Measurements from ENCODE around the gene C1QTNF6. TPM values are rescaled to one million over a fixed set of nuclear protein-coding genes. Genes with fewer than 3 reads are reported as not detected.

Gene C1QTNF6
- total RNA-seq, 1 experiment from 2014 or later = 15.2 TPM

GRCh38 chr22:37223965-37224551 is 36.0 kb upstream of the C1QTNF6 start:
- no peak for TF ChIP-seq CBX3 (IDR thresholded peaks at IDR 0.05; ENCODE audit: low read depth)
- TF ChIP-seq CEBPB (IDR thresholded peaks at IDR 0.05; ENCODE audit: low read depth) = no peak
- TF ChIP-seq SRF (IDR thresholded peaks at IDR 0.05; ENCODE audit: low read depth) = no peak
- TF ChIP-seq JUND (IDR thresholded peaks at IDR 0.05) = no peak
- TF ChIP-seq POLR2A (IDR thresholded peaks at IDR 0.05; ENCODE audit: borderline replicate concordance, extremely low read depth, insufficient read depth, insufficient read length) = no peak
- TF ChIP-seq CTCF (IDR thresholded peaks at IDR 0.05 in 2 of 3, conservative IDR thresholded peaks at IDR 0.05 in 1 of 3; ENCODE audit: borderline replicate concordance in 1 of 3, insufficient read depth in 1 of 3, low read depth in 2 of 3, low read length in 2 of 3) = no peak
- TF ChIP-seq EGR1 (IDR thresholded peaks at IDR 0.05; ENCODE audit: low read depth) = no peak
- no peak for TF ChIP-seq SIN3A (IDR thresholded peaks at IDR 0.05; ENCODE audit: low read depth)
- TF ChIP-seq EZH2 (IDR thresholded peaks at IDR 0.05) = no peak
- TF ChIP-seq, protein P1, sequence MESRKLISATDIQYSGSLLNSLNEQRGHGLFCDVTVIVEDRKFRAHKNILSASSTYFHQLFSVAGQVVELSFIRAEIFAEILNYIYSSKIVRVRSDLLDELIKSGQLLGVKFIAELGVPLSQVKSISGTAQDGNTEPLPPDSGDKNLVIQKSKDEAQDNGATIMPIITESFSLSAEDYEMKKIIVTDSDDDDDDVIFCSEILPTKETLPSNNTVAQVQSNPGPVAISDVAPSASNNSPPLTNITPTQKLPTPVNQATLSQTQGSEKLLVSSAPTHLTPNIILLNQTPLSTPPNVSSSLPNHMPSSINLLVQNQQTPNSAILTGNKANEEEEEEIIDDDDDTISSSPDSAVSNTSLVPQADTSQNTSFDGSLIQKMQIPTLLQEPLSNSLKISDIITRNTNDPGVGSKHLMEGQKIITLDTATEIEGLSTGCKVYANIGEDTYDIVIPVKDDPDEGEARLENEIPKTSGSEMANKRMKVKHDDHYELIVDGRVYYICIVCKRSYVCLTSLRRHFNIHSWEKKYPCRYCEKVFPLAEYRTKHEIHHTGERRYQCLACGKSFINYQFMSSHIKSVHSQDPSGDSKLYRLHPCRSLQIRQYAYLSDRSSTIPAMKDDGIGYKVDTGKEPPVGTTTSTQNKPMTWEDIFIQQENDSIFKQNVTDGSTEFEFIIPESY (IDR thresholded peaks at IDR 0.05; ENCODE audit: extremely low read depth, insufficient replicate concordance, low read length) = no peak
- Histone ChIP-seq H3K4me3 (replicated peaks in 1 of 2; ENCODE audit: low read depth in 1 of 2, low read length in 2 of 2) (no peak overlapping the region), H4K20me1 (ENCODE audit: insufficient read depth) (no peaks in the 10 kb centered on the region), H3K9me3 (ENCODE audit: control insufficient read depth in 1 of 2, insufficient read depth in 1 of 2, low read depth in 1 of 2, low read length in 2 of 2) (peaks cover 0 to 6% of the 10 kb centered on the region in 2 experiments; a peak in 1 of 4 replicates), H2AFZ (ENCODE audit: low read depth, low read length, poor library complexity, severe bottlenecking) (no peak overlapping the region), H3K36me3 (ENCODE audit: control insufficient read depth in 1 of 2, insufficient read depth in 2 of 2, low read length in 2 of 2) (peaks cover 0 to 7% of the 10 kb centered on the region in 2 experiments; a peak in 1 of 4 replicates), H3K27me3 (ENCODE audit: insufficient read depth, low read length) (no peaks in the 10 kb centered on the region), H3K9ac (ENCODE audit: low read length) (no peak overlapping the region), H3K9me2 (ENCODE audit: insufficient read depth) (no peaks in the 10 kb centered on the region), H3K4me2 (ENCODE audit: low read length) (no peak overlapping the region), H3K27ac (ENCODE audit: low read depth, low read length) (no peak overlapping the region), H3K79me2 (ENCODE audit: insufficient read depth, low read length) (no peaks in the 10 kb centered on the region), H3K4me1 (ENCODE audit: control insufficient read depth in 1 of 2, insufficient read depth in 2 of 2, low read length in 2 of 2) (peaks cover 8 to 21% of the 10 kb centered on the region in 2 experiments)
- intact Hi-C loops (cut with micrococcal nuclease) = no loop called here
- ChIA-PET RAD21 (ENCODE audit: low non-redundant PET in 1 of 2, low total read pairs in 2 of 2, uncharacterized antibody in 2 of 2, unreplicated experiment in 2 of 2) (no interaction called here), POLR2A (no interaction called here), CTCF (interaction anchor here (2.5 kb wide), 1 partner anchor 36 kb away, joined by 16 read pairs; no protein-coding TSS in a partner anchor)
- no TSS peak for BruUV-seq (replicated peaks)
- ATAC-seq (no peak), DNase-seq (ENCODE audit: low read depth, low spot score) (no peak)

All from HCT116 (cell line).